ENCODE results near the gene NSF. TPM values are rescaled to one million over a fixed set of nuclear protein-coding genes. Genes with fewer than 3 reads are reported as not detected.
A peak's percentile ranks its signal among the peaks of the same experiment; 100 is the strongest.

The NSF gene
- polyA plus RNA-seq, 1 donor, result 29.6 TPM

DNA sequence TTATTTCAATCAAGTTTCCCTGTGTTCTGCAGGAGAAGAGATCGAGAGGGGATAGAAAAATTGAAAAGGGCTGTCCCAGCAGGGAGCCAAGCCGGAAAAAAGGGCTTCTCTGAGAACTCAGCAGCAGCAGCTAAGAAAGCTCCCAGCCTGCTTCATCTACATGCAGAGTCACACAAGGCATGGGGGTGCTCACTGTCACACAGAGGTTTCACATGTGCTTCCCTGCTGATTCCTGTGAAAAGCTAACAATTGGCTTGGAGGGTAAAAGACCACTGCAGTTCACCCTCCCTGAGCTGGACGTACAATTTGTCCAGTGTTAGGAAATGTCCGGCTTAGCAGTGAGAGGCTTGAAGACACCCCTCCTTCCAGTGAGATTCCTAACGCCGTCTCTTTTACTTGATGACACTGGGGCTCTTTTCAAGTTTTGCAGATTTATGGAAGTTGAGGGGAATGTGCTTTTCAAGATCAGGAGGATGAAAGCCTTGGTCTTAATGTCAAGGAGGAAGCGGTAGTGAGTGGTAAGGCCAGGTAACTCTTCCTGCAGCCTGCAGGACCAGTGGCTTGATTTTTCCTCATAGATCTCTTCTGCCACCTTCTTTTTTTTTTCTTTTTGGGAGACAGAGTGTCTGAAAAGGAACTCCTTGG lies 142.4 kb downstream of the NSF start:
- no peak for DNase-seq
- H3K27ac ChIP-seq (ENCODE audit: low read length), result no peak overlapping the region
- peaks cover 3% of the 10 kb centered on the region for H3K36me3 ChIP-seq (ENCODE audit: control insufficient read depth, insufficient read depth, low read length)
- no peak overlapping the region for H3K4me3 ChIP-seq (ENCODE audit: low read length)
- H3K9me3 ChIP-seq (ENCODE audit: control insufficient read depth, low read depth, low read length), result no peaks in the 10 kb centered on the region
- peaks cover 4% of the 10 kb centered on the region for H3K4me1 ChIP-seq (ENCODE audit: control insufficient read depth, insufficient read depth, low read length)
- no peaks in the 10 kb centered on the region for H3K27me3 ChIP-seq (ENCODE audit: control insufficient read depth, insufficient read depth, low read length)
- WGBS (ENCODE audit: insufficient coverage, low lambda C conversion rate), result 33% methylated on average over 1 of the region's 7 CpGs

- DNase-seq, result no peak
- no peak overlapping the region for H3K4me3 ChIP-seq (ENCODE audit: low read length)
- WGBS (ENCODE audit: insufficient coverage, low lambda C conversion rate), result 100% methylated on average over 1 of the region's 1 CpG
- H3K27me3 ChIP-seq (ENCODE audit: control insufficient read depth, insufficient read depth, low read length), result no peaks in the 10 kb centered on the region
- peaks cover 3% of the 10 kb centered on the region for H3K36me3 ChIP-seq (ENCODE audit: control insufficient read depth, insufficient read depth, low read length)
- no peaks in the 10 kb centered on the region for H3K9me3 ChIP-seq (ENCODE audit: control insufficient read depth, low read depth, low read length)
- H3K27ac ChIP-seq (ENCODE audit: low read length), result no peak overlapping the region
- no peaks in the 10 kb centered on the region for H3K4me1 ChIP-seq (ENCODE audit: control insufficient read depth, insufficient read depth, low read length)
Observed at GRCh38 chr17:46733837-46734475, 143.5 kb downstream of the NSF start.

DNA sequence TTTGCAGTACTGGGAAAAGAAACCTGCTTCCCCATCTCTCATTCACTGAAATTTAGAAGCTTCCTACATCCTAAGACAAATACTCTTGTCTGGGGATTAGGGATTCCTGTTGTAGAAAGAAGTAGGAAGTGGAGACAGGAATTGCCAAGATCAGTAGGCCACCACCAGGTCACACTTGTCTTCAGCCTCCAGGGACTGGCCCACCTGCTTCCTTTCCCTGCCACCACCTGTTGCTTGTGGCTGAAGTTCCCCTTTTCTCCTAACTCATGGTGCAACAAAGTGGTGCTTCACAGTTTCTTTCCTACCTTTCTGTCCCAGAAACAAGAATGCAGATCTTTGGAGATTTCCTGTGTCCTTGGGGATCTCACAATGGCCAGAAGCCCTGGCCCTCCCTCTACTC lies 145.6 kb downstream of the NSF start:
- Histone ChIP-seq H3K27ac (ENCODE audit: low read length) (no peak overlapping the region), H3K27me3 (ENCODE audit: control insufficient read depth, insufficient read depth, low read length) (no peaks in the 10 kb centered on the region), H3K9me3 (ENCODE audit: control insufficient read depth, low read depth, low read length) (no peaks in the 10 kb centered on the region), H3K36me3 (ENCODE audit: control insufficient read depth, insufficient read depth, low read length) (peaks cover 3% of the 10 kb centered on the region), H3K4me1 (ENCODE audit: control insufficient read depth, insufficient read depth, low read length) (no peaks in the 10 kb centered on the region), H3K4me3 (ENCODE audit: low read length) (no peak overlapping the region)
- DNase-seq, result no peak

DNA sequence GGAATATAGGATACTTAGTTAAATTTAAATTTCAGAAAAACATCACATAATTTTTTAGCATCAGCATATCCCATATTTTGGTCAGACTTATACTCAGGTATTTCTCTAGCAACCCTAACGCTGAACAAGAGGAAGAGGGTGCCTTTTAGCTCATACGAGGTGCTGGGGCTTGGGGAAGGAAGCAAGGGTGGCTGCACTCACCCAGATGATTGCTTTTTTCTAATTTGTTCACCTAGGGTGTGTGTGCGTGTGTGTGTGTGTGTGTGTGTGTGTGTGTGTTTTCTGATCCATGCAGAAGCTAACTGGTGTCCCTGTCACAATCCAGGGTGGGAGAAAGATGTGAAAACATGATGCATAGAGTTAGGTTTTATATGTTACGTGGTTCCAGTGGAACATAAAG lies 146.9 kb downstream of the NSF start:
- Histone ChIP-seq H3K27me3 (ENCODE audit: control insufficient read depth, insufficient read depth, low read length) (no peaks in the 10 kb centered on the region), H3K27ac (ENCODE audit: low read length) (no peak overlapping the region)

DNA sequence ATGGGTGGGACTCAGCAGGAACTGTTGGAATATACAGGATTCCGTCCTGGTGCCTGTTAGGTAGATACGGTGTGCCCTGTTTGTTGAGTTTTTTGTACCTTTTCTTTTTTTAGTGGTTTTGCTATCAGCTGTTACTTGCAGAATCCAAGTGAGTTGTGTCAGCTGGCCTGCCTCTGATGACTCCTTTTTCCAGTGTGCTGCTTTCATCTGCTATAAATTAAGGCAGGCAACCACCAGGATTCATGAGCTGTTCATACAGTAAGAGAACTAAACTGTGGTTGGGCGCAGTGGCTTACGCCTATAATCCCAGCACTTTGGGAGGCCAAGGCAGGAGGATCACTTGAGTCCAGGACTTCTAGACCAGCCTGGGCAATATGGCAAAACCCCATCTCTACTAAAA lies 148.1 kb downstream of the NSF start:
- 90% methylated on average over 2 of the region's 4 CpGs for WGBS (ENCODE audit: insufficient coverage, low lambda C conversion rate)
- no peak overlapping the region for H3K4me3 ChIP-seq (ENCODE audit: low read length)
- no peaks in the 10 kb centered on the region for H3K27me3 ChIP-seq (ENCODE audit: control insufficient read depth, insufficient read depth, low read length)
- peaks cover 12% of the 10 kb centered on the region for H3K4me1 ChIP-seq (ENCODE audit: control insufficient read depth, insufficient read depth, low read length)
- no peaks in the 10 kb centered on the region for H3K9me3 ChIP-seq (ENCODE audit: control insufficient read depth, low read depth, low read length)
- H3K36me3 ChIP-seq (ENCODE audit: control insufficient read depth, insufficient read depth, low read length), result no peaks in the 10 kb centered on the region
- no peak overlapping the region for H3K27ac ChIP-seq (ENCODE audit: low read length)
- DNase-seq, result no peak

More for the DNA sequence above, 146.9 kb downstream of the NSF start:
- no peaks in the 10 kb centered on the region for H3K9me3 ChIP-seq (ENCODE audit: control insufficient read depth, low read depth, low read length)
- peaks cover 4% of the 10 kb centered on the region for H3K4me1 ChIP-seq (ENCODE audit: control insufficient read depth, insufficient read depth, low read length)
- H3K4me3 ChIP-seq (ENCODE audit: low read length), result no peak overlapping the region
- no peak for DNase-seq
- 100% methylated on average over 1 of the region's 4 CpGs for WGBS (ENCODE audit: insufficient coverage, low lambda C conversion rate)
- H3K36me3 ChIP-seq (ENCODE audit: control insufficient read depth, insufficient read depth, low read length), result peaks cover 3% of the 10 kb centered on the region

DNA sequence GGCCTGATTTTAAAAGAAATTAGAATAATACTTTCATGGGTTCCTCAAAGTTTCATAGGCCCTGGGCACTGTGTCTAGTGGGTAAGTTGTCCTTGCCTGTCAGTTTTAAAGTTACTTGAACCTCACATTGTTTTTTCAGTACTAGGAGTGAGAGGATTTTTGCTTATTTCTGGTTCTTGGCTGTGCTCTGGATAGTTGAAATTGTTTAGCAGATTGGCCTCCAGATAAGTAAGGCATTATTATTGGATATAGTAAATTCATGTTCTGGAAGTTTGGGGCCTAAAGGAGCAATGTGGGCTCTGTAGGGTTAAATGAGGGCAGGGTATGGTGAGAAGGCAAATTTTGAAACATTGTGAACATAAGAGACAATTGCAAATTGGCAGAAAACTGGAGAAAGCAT lies 149.5 kb downstream of the NSF start:
- peaks cover 16% of the 10 kb centered on the region for H3K4me1 ChIP-seq (ENCODE audit: control insufficient read depth, insufficient read depth, low read length)

DNA sequence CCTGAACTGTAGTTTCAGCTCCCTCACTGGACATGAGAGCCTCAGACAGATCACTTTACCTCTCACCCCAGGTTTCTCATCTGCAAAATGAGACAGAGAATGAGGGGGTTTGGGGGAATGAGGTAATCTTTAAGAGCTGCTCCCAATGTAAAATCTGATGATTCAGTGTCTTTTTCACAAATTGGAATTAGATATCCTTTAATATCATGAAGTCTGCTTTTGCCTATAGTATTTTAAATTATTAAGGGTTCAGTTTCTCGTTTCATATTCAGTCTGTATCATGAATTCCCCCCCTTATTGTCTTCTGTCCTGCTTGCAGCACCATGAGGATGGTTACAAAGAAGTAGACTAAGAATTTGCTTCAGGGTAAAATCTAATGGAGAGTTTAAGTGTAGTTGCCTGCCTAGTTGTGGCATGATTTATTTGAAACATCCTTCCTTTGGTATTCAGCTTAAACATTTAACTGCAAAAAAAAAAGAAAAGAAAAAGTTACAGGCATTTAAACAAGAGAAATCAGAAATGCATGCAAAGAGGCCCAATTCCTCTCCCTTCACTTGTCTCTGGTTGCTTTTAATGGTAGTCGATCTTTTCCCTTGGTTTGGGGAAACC lies 150.8 kb downstream of the NSF start:
- no peak for DNase-seq
- Histone ChIP-seq H3K4me1 (ENCODE audit: control insufficient read depth, insufficient read depth, low read length) (peaks cover 16% of the 10 kb centered on the region), H3K27me3 (ENCODE audit: control insufficient read depth, insufficient read depth, low read length) (no peaks in the 10 kb centered on the region), H3K9me3 (ENCODE audit: control insufficient read depth, low read depth, low read length) (no peaks in the 10 kb centered on the region), H3K36me3 (ENCODE audit: control insufficient read depth, insufficient read depth, low read length) (no peaks in the 10 kb centered on the region), H3K4me3 (ENCODE audit: low read length) (no peak overlapping the region), H3K27ac (ENCODE audit: low read length) (peak overlapping the region; percentile 67)
- WGBS (ENCODE audit: insufficient coverage, low lambda C conversion rate), result no CpG with 5 or more reads among the region's 2 CpGs

More for the DNA sequence above, 149.5 kb downstream of the NSF start:
- Histone ChIP-seq H3K27ac (ENCODE audit: low read length) (no peak overlapping the region), H3K36me3 (ENCODE audit: control insufficient read depth, insufficient read depth, low read length) (no peaks in the 10 kb centered on the region), H3K4me3 (ENCODE audit: low read length) (no peak overlapping the region), H3K9me3 (ENCODE audit: control insufficient read depth, low read depth, low read length) (no peaks in the 10 kb centered on the region), H3K27me3 (ENCODE audit: control insufficient read depth, insufficient read depth, low read length) (no peaks in the 10 kb centered on the region)
- no peak for DNase-seq

- no peaks in the 10 kb centered on the region for H3K9me3 ChIP-seq (ENCODE audit: control insufficient read depth, low read depth, low read length)
- no peak overlapping the region for H3K4me3 ChIP-seq (ENCODE audit: low read length)
- no peaks in the 10 kb centered on the region for H3K36me3 ChIP-seq (ENCODE audit: control insufficient read depth, insufficient read depth, low read length)
- H3K27me3 ChIP-seq (ENCODE audit: control insufficient read depth, insufficient read depth, low read length), result no peaks in the 10 kb centered on the region
- H3K27ac ChIP-seq (ENCODE audit: low read length), result peak overlapping the region; percentile 67
- WGBS (ENCODE audit: insufficient coverage, low lambda C conversion rate), result 57% methylated on average over 3 of the region's 7 CpGs
- peaks cover 16% of the 10 kb centered on the region for H3K4me1 ChIP-seq (ENCODE audit: control insufficient read depth, insufficient read depth, low read length)
- DNase-seq, result peak; percentile 88 to 91
Observed at GRCh38 chr17:46742565-46743270, 152.2 kb downstream of the NSF start.

DNA sequence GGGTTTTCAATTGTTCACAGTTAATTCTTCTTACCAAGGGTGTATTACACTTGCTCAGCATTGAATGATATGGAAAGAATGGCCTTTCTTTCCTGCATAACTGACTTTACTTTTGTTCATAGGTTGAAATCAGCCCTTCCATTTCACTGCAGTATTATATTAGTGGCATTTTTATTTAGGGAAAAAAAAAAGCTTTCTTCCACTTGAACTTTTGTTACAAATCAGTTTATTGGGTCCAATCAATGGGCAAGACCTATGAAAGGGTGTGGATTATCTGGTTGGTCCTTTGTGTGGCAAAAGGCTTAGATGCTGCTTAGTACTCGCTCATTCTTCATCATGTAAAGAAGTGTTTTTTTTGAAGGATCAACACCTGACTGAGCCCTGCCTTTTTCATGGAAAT lies 154.0 kb downstream of the NSF start:
- Histone ChIP-seq H3K4me3 (ENCODE audit: low read length) (no peak overlapping the region), H3K4me1 (ENCODE audit: control insufficient read depth, insufficient read depth, low read length) (peaks cover 16% of the 10 kb centered on the region), H3K36me3 (ENCODE audit: control insufficient read depth, insufficient read depth, low read length) (no peaks in the 10 kb centered on the region), H3K27ac (ENCODE audit: low read length) (no peak overlapping the region), H3K27me3 (ENCODE audit: control insufficient read depth, insufficient read depth, low read length) (no peaks in the 10 kb centered on the region), H3K9me3 (ENCODE audit: control insufficient read depth, low read depth, low read length) (no peaks in the 10 kb centered on the region)
- no peak for DNase-seq
- WGBS (ENCODE audit: insufficient coverage, low lambda C conversion rate), result no CpG with 5 or more reads among the region's 1 CpG

DNA sequence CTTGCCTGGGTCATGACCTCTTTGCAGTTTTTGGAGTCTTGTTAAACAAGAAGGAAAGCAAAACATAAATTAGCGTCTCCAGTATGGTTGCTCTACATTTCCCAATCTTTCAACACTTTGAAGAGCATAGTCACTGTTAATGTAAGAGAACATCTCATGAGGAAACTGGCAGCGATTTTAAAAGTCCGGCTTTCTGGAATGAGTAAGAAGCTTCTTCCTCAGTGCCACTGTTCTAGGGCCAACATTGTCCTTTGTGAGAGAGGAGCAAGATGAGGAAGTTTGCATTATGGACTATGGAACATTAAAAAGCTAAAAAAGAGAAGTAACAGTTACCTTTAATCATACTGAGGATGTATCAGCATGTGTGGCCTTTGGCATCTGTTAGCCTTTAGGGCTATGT lies 154.9 kb downstream of the NSF start:
- Histone ChIP-seq H3K36me3 (ENCODE audit: control insufficient read depth, insufficient read depth, low read length) (no peaks in the 10 kb centered on the region), H3K27me3 (ENCODE audit: control insufficient read depth, insufficient read depth, low read length) (no peaks in the 10 kb centered on the region), H3K4me1 (ENCODE audit: control insufficient read depth, insufficient read depth, low read length) (peaks cover 16% of the 10 kb centered on the region), H3K9me3 (ENCODE audit: control insufficient read depth, low read depth, low read length) (no peaks in the 10 kb centered on the region), H3K4me3 (ENCODE audit: low read length) (no peak overlapping the region), H3K27ac (ENCODE audit: low read length) (no peak overlapping the region)
- DNase-seq, result no peak
- 100% methylated on average over 2 of the region's 3 CpGs for WGBS (ENCODE audit: insufficient coverage, low lambda C conversion rate)
